ENCODE data around the gene USPL1. TPM values are rescaled to one million over a fixed set of nuclear protein-coding genes. Genes with fewer than 3 reads are reported as not detected.

The USPL1 gene
- total RNA-seq, 4 donors from 2014 or later: 14.4 to 28.4 (median 21.8) TPM

DNA sequence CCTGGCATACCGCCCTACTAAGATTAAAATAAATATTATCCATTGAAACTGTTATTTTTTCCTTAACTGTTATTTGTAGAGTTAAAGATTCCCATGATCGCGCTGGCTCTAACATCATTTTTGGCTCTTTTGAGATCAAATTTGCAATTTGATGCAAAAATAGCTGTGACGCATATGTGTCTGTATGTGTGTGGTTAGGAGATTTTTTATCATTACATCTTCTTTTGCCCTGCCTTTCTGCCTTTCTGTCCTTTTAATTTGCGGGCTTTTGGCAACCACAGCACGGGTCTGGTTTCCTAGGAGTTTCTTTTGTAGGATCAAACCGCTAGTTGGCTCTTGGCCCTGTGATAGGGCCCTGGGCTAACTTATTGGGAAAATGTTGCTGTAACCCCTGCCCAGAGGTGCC is 80.3 kb downstream of the USPL1 start:
- H3K4me3 ChIP-seq: peak overlapping the region; percentile 12
- no peaks in the 10 kb centered on the region for H3K9me3 ChIP-seq
- TF ChIP-seq EP300 (IDR thresholded peaks at IDR 0.05): no peak
- TF ChIP-seq POLR2A (IDR thresholded peaks at IDR 0.05): no peak
- no peak for TF ChIP-seq POLR2AphosphoS5 (IDR thresholded peaks at IDR 0.05)
- TF ChIP-seq CTCF (IDR thresholded peaks at IDR 0.05): no peak
- H3K27me3 ChIP-seq: no peaks in the 10 kb centered on the region
- H3K4me1 ChIP-seq: peaks cover 23% of the 10 kb centered on the region
- peak overlapping the region; percentile 44 for H3K27ac ChIP-seq
- no peaks in the 10 kb centered on the region for H3K36me3 ChIP-seq
- no peak for DNase-seq (ENCODE audit: low spot score in 2 of 2)
- WGBS: 35% methylated on average over 7 of the region's 7 CpGs

- 91% methylated on average over 15 of the region's 15 CpGs for WGBS
- H3K4me3 ChIP-seq: no peak overlapping the region
- H3K27me3 ChIP-seq: no peaks in the 10 kb centered on the region
- no peak for DNase-seq (ENCODE audit: low spot score in 2 of 2)
- no peaks in the 10 kb centered on the region for H3K9me3 ChIP-seq
- no peak overlapping the region for H3K27ac ChIP-seq
- TF ChIP-seq POLR2AphosphoS5 (IDR thresholded peaks at IDR 0.05): no peak
- TF ChIP-seq CTCF (IDR thresholded peaks at IDR 0.05): no peak
- no peak for TF ChIP-seq POLR2A (IDR thresholded peaks at IDR 0.05)
- no peak for TF ChIP-seq EP300 (IDR thresholded peaks at IDR 0.05)
- no peaks in the 10 kb centered on the region for H3K36me3 ChIP-seq
- peaks cover 23% of the 10 kb centered on the region for H3K4me1 ChIP-seq
Observed at GRCh38 chr13:30698488-30699005, 80.8 kb downstream of the USPL1 start.

DNA sequence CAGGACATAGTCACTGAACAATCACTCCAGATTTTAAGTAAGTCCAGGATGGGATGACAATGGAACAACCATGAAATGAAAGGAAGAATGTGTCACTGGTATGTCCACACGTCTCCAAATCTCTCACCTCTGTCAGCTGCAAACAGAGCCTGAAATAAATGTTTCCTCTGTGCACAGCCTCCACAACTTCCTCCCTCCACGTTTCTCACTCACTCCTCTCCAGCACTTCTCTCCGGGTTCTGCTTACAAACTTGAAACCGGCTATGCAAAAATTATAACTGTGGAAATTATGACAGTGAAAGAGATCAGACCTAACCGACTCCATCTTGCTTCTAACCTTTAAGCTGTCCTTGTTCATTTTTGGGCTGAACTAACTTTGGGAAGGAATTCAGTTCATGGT is 82.6 kb downstream of the USPL1 start:
- WGBS: 69% methylated on average over 5 of the region's 5 CpGs
- Histone ChIP-seq H3K4me1 (peaks cover 23% of the 10 kb centered on the region), H3K9me3 (no peaks in the 10 kb centered on the region), H3K27ac (no peak overlapping the region), H3K27me3 (no peaks in the 10 kb centered on the region), H3K4me3 (no peak overlapping the region), H3K36me3 (no peaks in the 10 kb centered on the region)
- DNase-seq (ENCODE audit: low spot score in 2 of 2): no peak
- TF ChIP-seq POLR2A (IDR thresholded peaks at IDR 0.05) (no peak), EP300 (IDR thresholded peaks at IDR 0.05) (no peak), POLR2AphosphoS5 (IDR thresholded peaks at IDR 0.05) (no peak), CTCF (IDR thresholded peaks at IDR 0.05) (no peak)

GRCh38 chr13:30702006-30702405 is 84.3 kb downstream of the USPL1 start:
- no peak for DNase-seq (ENCODE audit: low spot score in 2 of 2)
- Histone ChIP-seq H3K4me1 (peaks cover 16% of the 10 kb centered on the region), H3K27me3 (no peaks in the 10 kb centered on the region), H3K9me3 (no peaks in the 10 kb centered on the region), H3K36me3 (no peaks in the 10 kb centered on the region), H3K4me3 (no peak overlapping the region), H3K27ac (no peak overlapping the region)
- no peak for TF ChIP-seq POLR2A (IDR thresholded peaks at IDR 0.05)
- no peak for TF ChIP-seq CTCF (IDR thresholded peaks at IDR 0.05)
- TF ChIP-seq POLR2AphosphoS5 (IDR thresholded peaks at IDR 0.05): no peak
- TF ChIP-seq EP300 (IDR thresholded peaks at IDR 0.05): no peak
- WGBS: 81% methylated on average over 4 of the region's 4 CpGs

DNA sequence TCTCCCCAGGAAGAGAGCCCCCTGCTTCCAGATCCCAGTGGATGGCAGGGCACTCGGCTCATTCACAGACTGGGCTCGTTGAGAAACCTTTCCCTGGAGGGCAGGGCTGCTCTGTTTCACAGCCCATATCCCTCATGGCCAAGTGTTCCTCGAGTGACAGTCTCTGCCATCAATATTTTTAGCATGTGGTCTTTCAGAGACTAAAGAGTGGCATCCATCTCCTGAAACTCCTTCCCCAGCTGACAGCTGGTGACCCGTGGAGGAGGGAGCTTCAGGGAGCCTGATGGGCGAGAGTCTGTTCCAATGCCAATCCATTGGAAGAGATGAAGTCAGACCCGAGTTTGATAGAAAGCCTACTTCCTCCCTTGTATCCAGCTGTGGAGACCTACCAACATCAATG is 86.9 kb downstream of the USPL1 start:
- Histone ChIP-seq H3K27ac (no peak overlapping the region), H3K4me3 (no peak overlapping the region), H3K36me3 (no peaks in the 10 kb centered on the region), H3K27me3 (no peaks in the 10 kb centered on the region), H3K4me1 (no peaks in the 10 kb centered on the region), H3K9me3 (no peaks in the 10 kb centered on the region)
- no peak for DNase-seq (ENCODE audit: low spot score in 2 of 2)
- no peak for TF ChIP-seq EP300 (IDR thresholded peaks at IDR 0.05)
- no peak for TF ChIP-seq POLR2AphosphoS5 (IDR thresholded peaks at IDR 0.05)
- no peak for TF ChIP-seq CTCF (IDR thresholded peaks at IDR 0.05)
- 52% methylated on average over 6 of the region's 6 CpGs for WGBS
